ENCODE results near the gene EXD3.
"Not testable (repeated sequence)": the region's sequence is repeated elsewhere in the genome, so short reads cannot be mapped to it uniquely, and the experiment has no call there.

EXD3 gene

DNA sequence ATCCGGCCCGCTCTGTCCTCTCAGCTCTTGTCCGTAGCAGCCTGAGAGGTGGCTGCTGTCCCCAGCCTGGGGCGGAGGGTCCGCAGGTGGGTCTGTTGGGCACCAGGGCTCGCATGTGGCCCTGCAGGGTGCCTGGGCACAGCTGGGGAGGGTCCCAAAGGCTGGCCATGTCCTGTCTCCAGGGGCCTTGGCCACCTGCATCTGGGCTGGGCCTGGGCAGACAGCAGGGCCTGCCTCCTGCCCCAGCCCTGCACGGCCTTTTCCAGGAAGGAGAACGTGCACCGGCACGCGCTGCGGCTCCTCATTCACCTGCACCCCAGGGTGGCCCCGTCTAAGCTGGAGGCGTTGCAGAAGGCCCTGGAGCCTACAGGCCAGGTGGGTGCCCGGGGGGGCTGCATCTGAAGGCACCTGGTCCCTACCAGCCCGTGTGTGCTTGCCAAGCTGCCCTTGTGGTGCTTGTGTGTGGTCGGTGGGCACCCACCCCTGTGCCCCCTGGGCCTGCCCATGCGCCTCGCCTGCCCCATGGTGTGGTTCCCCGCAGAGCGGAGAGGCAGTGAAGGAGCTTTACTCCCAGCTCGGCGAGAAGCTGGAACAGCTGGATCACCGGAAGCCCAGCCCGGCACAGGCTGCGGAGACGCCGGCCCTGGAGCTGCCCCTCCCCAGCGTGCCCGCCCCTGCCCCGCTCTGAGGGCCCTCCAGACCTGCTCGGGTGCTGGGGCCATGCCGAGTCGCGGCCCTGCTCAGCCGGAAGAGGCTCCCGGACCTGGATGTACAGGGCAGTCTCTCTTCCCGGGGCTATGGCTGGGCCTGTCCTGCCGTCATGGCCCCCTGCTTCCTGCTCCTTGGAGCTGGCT, 150.5 kb downstream of the EXD3 start:
- no peak for DNase-seq (ENCODE audit: low read depth in 2 of 2)

DNA sequence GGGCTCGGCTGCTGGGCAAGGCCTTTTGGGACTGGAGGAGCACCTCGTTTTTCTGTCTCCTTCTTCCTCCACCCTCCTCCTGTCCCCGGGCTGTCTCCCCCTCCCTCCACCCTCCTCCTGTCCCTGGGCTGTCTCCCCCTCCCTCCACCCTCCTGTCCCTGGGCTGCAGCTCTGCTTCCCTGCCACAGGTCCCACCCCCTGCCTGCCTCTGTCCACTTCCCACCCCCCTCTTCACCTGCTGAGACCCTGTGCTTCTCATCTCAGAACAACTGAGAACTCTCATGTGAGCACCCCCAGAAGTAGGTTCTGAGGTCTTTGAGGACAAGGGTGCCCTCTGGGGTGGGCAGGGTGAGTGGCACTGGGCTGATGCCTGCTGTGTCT, 151.3 kb downstream of the EXD3 start:
- DNase-seq (ENCODE audit: low read depth in 2 of 2) = no peak

DNA sequence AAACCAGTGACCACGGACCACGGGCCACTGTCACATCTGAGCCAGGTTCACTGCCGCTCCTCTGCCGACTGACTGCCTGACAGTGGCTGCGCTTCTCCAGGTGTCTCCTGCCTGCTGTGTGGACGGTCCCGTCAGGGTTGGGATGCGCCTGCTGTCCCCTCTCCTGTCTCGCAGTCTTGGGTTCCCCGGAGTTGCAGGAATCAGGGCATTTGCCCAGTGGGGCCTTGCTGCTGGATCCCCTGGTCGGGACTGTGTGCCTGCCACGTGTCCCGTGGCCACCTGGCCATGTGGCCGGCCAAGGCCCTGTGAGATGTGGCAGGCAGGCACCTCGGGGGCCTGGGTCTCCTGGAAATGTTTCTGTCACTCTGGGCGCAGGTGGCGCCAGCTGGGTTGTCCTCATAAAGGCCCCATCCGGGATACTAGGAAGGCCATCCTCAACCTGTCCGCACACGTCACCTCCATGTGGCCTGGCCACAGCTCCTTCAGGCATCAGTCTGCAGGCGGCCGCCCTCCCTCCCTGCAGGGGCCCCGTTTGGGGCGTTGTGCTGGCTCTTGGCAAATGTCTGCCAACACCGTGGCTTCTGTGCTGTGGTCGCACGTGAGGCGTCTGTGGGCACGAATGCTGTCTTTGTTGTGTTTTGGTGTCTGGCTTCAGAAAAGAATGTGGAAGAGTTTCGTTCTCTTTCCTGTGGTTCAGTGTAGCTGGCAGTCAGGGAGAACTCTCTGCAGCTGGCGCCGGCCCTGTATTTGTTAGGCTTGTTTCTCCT, 151.8 kb downstream of the EXD3 start:
- DNase-seq (ENCODE audit: low read depth in 2 of 2) = no peak

DNA sequence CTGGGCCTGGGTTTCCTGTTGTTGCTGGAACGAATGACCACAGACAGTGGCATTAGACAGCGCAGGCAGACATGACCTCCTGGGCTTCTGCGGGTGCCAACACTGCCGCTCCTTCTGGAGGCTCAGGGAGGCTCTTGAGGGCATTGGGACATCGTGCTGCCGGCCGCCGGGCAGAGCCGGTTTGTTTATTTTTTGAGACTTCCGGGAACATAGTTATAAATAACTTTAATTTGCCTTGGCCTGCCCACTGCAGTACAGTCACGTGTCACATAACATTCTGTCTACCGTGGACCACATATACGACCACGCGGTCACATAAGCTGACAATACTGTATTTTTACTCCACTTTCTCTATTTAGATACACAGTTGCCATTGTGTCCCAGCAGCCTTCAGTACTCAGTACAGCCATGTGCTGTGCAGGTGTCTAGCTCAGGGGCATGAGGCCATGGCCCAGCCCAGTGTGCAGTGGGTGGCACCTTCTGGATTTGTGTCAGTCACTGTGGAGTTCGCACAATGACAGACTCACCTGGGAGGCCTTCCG, 153.7 kb downstream of the EXD3 start:
- no peak for DNase-seq (ENCODE audit: low read depth in 2 of 2)

DNA sequence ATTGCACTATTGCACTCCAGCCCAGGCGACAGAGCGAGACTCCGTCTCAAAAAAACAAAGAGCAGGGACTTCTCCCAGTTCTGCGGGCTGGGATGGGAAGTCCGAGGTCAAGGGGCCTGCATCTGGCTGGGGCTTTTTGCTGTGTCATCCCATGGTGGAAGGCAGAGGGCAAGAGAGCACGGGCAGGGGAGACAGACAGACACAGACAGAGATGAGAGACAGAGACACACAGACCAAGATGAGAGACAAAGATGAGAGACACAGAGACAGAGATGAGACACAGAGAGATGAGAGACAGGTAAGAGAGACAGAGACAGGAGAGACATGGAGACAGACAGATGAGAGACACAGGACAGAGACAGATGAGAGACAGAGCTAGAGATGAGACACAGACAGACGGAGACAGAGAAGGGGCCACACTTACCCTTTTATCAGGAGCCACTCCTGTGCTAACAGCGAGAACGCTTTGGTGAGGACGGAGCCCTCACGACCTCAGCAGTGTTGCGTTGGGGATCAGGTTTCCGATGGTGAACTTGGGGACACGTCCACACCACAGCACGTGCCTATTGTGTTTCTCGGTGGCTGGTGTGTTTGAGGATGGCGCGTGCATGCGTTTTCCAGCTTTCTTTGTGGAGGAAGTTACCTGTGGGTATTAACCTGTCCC, 154.3 kb downstream of the EXD3 start:
- no peak for DNase-seq (ENCODE audit: low read depth in 2 of 2)

DNA sequence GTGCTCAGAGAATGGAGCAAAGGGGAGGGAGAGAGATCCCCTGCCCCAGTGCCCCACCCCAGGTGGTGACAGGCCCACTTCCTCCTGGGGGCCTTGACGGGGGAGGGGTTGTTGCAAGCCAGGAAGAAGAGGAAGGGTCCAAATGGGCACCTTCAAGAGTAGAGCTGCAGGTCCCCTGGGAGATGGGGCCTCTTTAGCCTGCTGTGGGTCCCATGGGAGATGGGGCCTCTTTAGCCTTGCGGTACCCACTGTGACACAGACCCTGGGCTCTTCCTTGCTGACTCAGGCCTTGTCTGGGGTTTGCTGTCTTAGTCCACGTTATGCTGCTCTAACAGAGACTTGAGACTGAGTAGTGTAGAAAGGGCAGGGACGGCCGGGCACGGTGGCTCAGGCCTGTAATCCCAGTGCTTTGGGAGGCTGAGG, 155.0 kb downstream of the EXD3 start:
- no peak for DNase-seq (ENCODE audit: low read depth in 2 of 2)

DNA sequence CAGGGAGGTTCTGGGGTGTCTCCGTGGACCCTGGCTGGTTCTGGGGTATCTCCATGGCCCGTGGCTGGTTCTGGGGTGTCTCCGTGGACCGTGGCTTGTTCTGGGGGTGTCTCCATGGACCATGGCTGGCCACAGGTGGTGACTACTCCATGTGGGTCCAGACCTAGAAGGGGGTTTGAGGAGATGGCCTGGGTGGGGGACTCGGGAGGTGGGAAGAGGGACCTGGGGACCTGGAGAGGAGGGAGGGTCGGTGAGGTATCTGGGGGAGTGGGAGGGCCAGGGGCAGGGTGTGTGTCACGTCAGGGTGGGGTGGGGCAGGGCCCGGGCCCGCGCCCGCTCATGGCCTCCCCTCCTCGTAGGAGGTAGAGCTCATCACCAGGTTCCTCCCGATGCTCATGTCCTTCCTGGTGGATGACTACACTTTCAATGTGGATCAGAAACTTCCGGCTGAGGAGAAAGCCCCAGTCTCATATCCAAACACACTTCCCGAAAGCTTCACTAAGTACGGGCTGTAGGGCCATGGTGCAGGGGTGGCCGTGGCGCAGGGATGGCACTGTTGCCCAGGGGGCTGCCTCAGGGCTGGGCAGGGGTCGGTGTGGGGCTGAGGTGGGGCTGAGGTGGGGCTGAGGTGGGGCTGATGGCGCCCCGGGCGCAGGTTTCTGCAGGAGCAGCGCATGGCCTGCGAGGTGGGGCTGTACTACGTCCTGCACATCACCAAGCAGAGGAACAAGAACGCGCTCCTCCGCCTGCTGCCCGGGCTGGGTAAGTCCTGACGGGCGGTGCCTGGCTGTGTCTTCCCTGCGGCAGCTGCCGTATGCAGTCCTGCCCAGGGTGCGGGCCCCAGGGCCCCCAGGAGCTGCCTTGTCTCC, 156.1 kb downstream of the EXD3 start:
- DNase-seq (ENCODE audit: low read depth in 2 of 2) = no peak

DNA sequence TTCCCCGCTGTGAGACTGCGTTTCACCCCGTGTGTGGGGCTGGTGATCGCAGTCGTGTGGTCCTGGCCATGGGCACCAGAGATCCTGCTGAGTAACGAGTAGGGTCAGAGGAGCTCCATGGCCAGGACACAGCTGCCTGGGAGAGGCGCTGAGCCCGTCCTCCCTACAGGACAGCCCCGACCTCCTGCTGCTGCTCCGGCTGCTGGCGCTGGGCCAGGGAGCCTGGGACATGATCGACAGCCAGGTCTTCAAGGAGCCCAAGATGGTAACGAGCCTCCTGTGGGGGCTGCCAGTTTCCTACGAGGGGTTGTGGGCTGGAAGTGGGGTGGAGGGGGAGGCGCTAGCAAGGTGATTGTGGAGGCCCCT, 156.8 kb downstream of the EXD3 start:
- no peak for DNase-seq (ENCODE audit: low read depth in 2 of 2)

DNA sequence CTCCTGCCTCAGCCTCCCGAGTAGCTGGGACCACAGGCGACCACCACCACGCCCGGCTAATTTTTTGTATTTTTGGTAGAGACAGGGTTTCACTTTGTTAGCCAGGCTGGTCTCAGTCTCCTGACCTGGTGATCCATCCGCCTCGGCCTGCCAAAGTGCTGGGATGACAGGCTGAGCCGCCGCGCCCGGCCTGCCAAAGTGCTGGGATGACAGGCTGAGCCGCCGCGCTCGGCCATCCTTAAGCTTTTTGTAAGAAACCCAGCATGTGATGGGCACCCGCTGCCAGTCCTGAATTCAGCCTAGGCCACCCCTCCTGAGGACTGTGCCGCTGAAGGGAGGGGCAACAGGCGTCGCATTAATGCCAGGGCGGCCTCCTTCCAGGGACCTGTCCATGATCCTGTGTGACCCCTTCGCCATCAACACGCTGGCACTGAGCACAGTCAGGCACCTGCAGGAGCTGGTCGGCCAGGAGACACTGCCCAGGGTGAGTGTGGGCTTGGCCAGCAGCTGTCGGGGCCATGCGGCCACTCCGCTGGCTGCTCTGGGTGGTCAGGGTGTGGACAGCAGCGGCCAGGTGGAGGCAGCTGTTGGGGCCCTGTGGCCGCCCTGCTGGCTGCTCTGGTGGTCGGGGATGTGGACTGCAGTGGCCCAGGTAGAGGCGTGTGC, 157.3 kb downstream of the EXD3 start:
- DNase-seq (ENCODE audit: low read depth in 2 of 2) = no peak

DNA sequence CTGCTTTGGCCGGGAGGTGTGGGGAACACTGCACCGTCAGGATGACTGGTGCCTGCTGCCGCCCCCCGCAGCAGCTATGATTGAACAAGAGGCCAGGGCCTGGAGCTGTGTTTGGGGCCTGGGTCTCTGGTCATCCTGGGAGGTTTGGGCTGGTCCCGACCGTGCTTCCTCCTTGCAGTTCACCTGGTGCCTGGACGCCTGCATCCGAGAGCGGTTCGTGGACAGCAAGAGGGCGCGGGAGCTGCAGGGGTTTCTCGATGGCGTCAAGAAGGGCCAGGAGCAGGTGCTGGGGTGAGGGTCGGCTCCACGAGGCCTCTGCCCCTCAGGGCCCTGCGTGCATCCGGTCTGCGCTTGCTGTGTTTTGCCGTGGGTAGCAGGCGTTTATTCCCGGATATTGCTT, 158.9 kb downstream of the EXD3 start:
- DNase-seq (ENCODE audit: low read depth in 2 of 2) = no peak

DNA sequence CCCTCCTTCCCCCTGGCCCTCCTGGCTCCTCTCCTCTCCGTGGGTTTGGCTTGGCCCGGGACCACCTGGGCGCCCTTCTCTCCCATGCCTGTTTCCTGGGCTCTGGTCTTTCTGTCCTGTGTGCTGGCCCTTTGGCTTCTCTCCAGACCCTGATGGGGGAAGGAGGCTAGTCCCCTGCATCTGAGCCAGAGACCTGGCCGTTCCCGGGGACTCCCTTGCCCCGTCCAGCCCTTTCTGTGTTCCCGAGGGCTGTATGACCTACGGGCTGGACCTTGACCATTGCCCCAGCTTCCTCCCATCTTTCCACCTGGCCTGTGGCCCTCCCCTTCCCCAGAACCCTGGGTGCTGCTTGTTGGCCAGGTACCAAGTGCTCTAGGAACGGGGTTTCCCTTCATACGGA, 159.5 kb downstream of the EXD3 start:
- DNase-seq (ENCODE audit: low read depth in 2 of 2) = no peak

DNA sequence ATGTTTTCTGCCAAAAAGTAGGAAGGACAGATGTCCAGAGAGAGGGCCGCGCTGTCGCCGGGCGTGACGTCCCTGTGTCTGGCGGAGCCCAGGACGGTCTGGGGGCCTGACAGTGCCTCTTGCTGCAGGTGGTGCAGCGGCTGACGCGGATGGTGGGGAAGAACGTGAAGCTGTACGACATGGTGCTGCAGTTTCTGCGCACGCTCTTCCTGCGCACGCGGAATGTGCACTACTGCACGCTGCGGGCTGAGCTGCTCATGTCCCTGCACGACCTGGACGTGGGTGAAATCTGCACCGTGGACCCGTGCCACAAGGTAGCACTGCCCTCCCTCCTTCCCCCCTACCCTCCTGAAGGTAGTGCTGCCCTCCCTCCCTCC, 160.1 kb downstream of the EXD3 start:
- no peak for DNase-seq (ENCODE audit: low read depth in 2 of 2)

DNA sequence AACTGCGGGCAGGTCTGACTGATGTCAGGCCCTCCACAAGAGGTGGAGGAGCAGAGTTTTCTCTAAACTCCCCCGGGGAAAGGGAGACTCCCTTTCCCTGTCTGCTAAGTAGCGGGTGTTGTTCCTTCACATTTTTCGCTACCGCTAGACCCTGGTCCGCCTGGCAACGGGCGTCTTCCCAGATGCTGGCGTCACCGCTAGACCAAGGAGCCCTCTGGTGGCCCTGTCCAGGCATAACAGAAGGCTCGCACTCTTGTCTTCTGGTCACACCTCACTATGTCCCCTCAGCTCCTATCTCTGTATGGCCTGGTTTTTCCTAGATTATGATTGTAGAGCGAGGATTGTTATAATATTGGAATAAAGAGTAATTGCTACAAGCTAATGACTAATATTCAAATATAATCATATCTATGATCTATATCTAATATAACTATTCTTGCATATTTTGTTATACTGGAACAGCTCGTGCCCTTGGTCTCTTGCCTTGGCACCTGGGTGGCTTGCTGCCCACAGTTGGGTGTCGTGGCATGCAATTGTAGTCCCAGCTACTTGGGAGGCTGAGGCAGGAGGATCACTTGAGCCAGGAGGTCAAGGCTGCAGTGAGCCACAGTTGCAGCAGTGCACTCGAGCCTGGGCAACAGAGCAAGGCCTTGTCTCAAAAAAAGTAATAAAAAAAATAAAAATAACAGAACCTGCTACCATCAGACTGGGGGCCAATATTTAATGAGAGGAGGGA, 160.6 kb downstream of the EXD3 start:
- not testable (repeated sequence) for DNase-seq (ENCODE audit: low read depth in 2 of 2)

All from fibroblast of skin of left quadriceps (primary cell).